A549 (cell line): ENCODE measurements around the gene TAF1. TPM values are rescaled to one million over a fixed set of nuclear protein-coding genes. Genes with fewer than 3 reads are reported as not detected.
"Not testable (repeated sequence)": the region's sequence is repeated elsewhere in the genome, so short reads cannot be mapped to it uniquely, and the experiment has no call there.

Experiments
- ATAC-seq, 2 experiments: fragments of 200-7000 bp in 1 of 2; fragments of >200 bp in 1 of 2; cut with Nextera tagmentation in 1 of 2; cut with Tn5 transposase in 1 of 2; 3 replicates each; pipeline versions ENCODE4 v1.8.0 to v1.9.1; 2018 to 2020; ENCODE audit warnings: mild to moderate bottlenecking in 1 of 2, moderate library complexity in 1 of 2
- CTCF ChIA-PET: fragments of 300-600 bp; sonication (Branson Sonifier 250); formaldehyde crosslinking; extraction: SDS; loops from one replicate; lab custom pipeline; 2021; ENCODE audit warnings: antibody characterized with exemption, inconsistent platforms; lab: Yijun Ruan, JAX
- POLR2A ChIA-PET: fragments of 350-600 bp; formaldehyde crosslinking; extraction: SDS; loops from one replicate; lab custom pipeline; 2021; ENCODE audit warnings: antibody characterized with exemption, inconsistent platforms; lab: Yijun Ruan, JAX
- DNase-seq, 2 experiments: peaks; one replicate each; pipeline versions ENCODE4 v3.0.0 to v3.0.0-alpha.2; 2011 to 2016; ENCODE audit warnings: low read depth in 1 of 2, low spot score in 1 of 2
- FAIRE-seq: peaks from 2 replicates; lab custom pipeline; 2011; peaks lifted over from hg19 to GRCh38; lab: Jason Lieb, UNC
- H3K27ac ChIP-seq, 2 experiments: fragments of >200 bp; sonication (Bioruptor Twin); formaldehyde crosslinking; 3 replicates each; pipeline ENCODE4 v1.5.1; 2016 to 2017
- H3K4me1 ChIP-seq: fragments of >200 bp; sonication (Bioruptor Twin); formaldehyde crosslinking; 3 replicates; pipeline ENCODE4 v1.6.1; 2016
- H3K4me2 ChIP-seq: fragments of >200 bp; sonication (Bioruptor Twin); formaldehyde crosslinking; 3 replicates; pipeline ENCODE4 v1.6.1; 2016
- H3K4me3 ChIP-seq: fragments of >200 bp; sonication (Bioruptor Twin); formaldehyde crosslinking; 3 replicates; pipeline ENCODE4 v1.5.1; 2016
- H3K9me3 ChIP-seq: fragments of >200 bp; sonication (Bioruptor Twin); formaldehyde crosslinking; 3 replicates; pipeline ENCODE4 v1.6.1; 2016
- BHLHE40 ChIP-seq: IDR thresholded peaks from 2 replicates; pipeline ENCODE4 v1.6.1; 2012; ENCODE audit warnings: low read depth, low read length, inconsistent platforms
- CHD2 ChIP-seq: fragments of 150-350 bp; IDR thresholded peaks from 2 replicates; pipeline ENCODE4 v1.6.1; 2014; ENCODE audit warnings: low read length; ENCODE audit not compliant: partially characterized antibody
- CHD4 ChIP-seq: fragments of 200-600 bp; sonication (generic); IDR thresholded peaks from 2 replicates; pipeline ENCODE4 v1.6.1; 2016; ENCODE audit warnings: antibody characterized with exemption, mild to moderate bottlenecking, borderline replicate concordance
- CTCF ChIP-seq: fragments of >200 bp; sonication (Bioruptor Twin); formaldehyde crosslinking; IDR thresholded peaks from 3 replicates; pipeline ENCODE4 v1.5.1; 2016
- EP300 ChIP-seq, 2 experiments: fragments of >200 bp; sonication (Bioruptor Twin); formaldehyde crosslinking; IDR thresholded peaks; 2 replicates in 1 of 2; 3 replicates in 1 of 2; pipeline ENCODE4 v1.6.1; 2016 to 2017
- ESRRA ChIP-seq: fragments of 150-350 bp; IDR thresholded peaks from 2 replicates; pipeline ENCODE4 v1.6.1; 2014; ENCODE audit warnings: mild to moderate bottlenecking, low read length, borderline replicate concordance
- FOXS1 ChIP-seq: fragments of 250-450 bp; sonication (Bioruptor Pico); IDR thresholded peaks from 2 replicates; pipeline ENCODE4 v1.5.0; 2020; ENCODE audit warnings: mild to moderate bottlenecking, moderate library complexity
- HDAC2 ChIP-seq: fragments of 200-600 bp; sonication (generic); IDR thresholded peaks from 2 replicates; pipeline ENCODE4 v1.6.1; 2016
- HOXA7 ChIP-seq: fragments of 250-450 bp; sonication (Bioruptor Pico); IDR thresholded peaks from 2 replicates; pipeline ENCODE4 v1.5.0; 2020; ENCODE audit warnings: mild to moderate bottlenecking, moderate library complexity
- HOXB13 ChIP-seq: fragments of 250-450 bp; sonication (Bioruptor Pico); IDR thresholded peaks from 2 replicates; pipeline ENCODE4 v1.5.0; 2020; ENCODE audit warnings: low read depth, mild to moderate bottlenecking, moderate library complexity
- HOXB5 ChIP-seq: fragments of 250-450 bp; sonication (Bioruptor Pico); IDR thresholded peaks from 2 replicates; pipeline ENCODE4 v1.5.0; 2020; ENCODE audit warnings: mild to moderate bottlenecking, moderate library complexity
- JUNB ChIP-seq: fragments of >200 bp; sonication (Bioruptor Twin); formaldehyde crosslinking; IDR thresholded peaks from 2 replicates; pipeline ENCODE4 v1.6.1; 2016
- KDM5A ChIP-seq: fragments of 200-600 bp; sonication (generic); IDR thresholded peaks from 2 replicates; pipeline ENCODE4 v1.6.1; 2016; ENCODE audit warnings: antibody characterized with exemption, mild to moderate bottlenecking
- MYC ChIP-seq: IDR thresholded peaks from 2 replicates; pipeline ENCODE4 v1.6.1; 2012; ENCODE audit warnings: mild to moderate bottlenecking, inconsistent platforms, low read length, improper control_type of control experiment, borderline replicate concordance
- NFE2L2 ChIP-seq: fragments of 150-350 bp; conservative IDR thresholded peaks from 2 replicates; pipeline ENCODE4 v1.6.1; 2014; ENCODE audit warnings: low read length
- NPAS2 ChIP-seq: fragments of 250-450 bp; sonication (Bioruptor Pico); IDR thresholded peaks from 2 replicates; pipeline ENCODE4 v1.8.0; 2022; ENCODE audit warnings: mild to moderate bottlenecking, moderate library complexity, borderline replicate concordance
- NR3C1 ChIP-seq: fragments of >200 bp; sonication (Bioruptor Twin); formaldehyde crosslinking; IDR thresholded peaks from 3 replicates; pipeline ENCODE4 v1.6.1; 2017
- POLR2A ChIP-seq: IDR thresholded peaks from 2 replicates; pipeline ENCODE4 v1.6.1; 2012; ENCODE audit warnings: mild to moderate bottlenecking, low read length
- RAD21 ChIP-seq, 2 experiments: fragments of >200 bp in 1 of 2; sonication (Bioruptor Twin) in 1 of 2; formaldehyde crosslinking in 1 of 2; IDR thresholded peaks in 1 of 2; conservative IDR thresholded peaks in 1 of 2; 2 replicates in 1 of 2; 3 replicates in 1 of 2; pipeline ENCODE4 v1.6.1; 2012 to 2018; ENCODE audit warnings: inconsistent platforms in 1 of 2
- RCOR1 ChIP-seq: fragments of 150-350 bp; IDR thresholded peaks from 2 replicates; pipeline ENCODE4 v1.6.1; 2014; ENCODE audit warnings: antibody characterized with exemption, low read length, low read depth
- REST ChIP-seq: fragments of 200-600 bp; sonication (generic); IDR thresholded peaks from 2 replicates; pipeline ENCODE4 v1.6.1; 2016; ENCODE audit warnings: antibody characterized with exemption, mild to moderate bottlenecking, moderate library complexity
- RFX5 ChIP-seq: fragments of 450-650 bp; IDR thresholded peaks from 2 replicates; pipeline ENCODE4 v1.7.1; 2014; ENCODE audit warnings: antibody characterized with exemption, mild to moderate bottlenecking, moderate library complexity
- SMC3 ChIP-seq: fragments of >200 bp; sonication (Bioruptor Twin); formaldehyde crosslinking; IDR thresholded peaks from 3 replicates; pipeline ENCODE4 v1.6.1; 2018; ENCODE audit warnings: inconsistent platforms
- SREBF2 ChIP-seq: fragments of 450-650 bp; IDR thresholded peaks from 2 replicates; pipeline ENCODE4 v1.6.1; 2014; ENCODE audit warnings: mild to moderate bottlenecking, moderate library complexity
- TFCP2L1 ChIP-seq: fragments of 250-450 bp; sonication (Bioruptor Pico); IDR thresholded peaks from 2 replicates; pipeline ENCODE4 v1.5.0; 2021; ENCODE audit warnings: mild to moderate bottlenecking
- TP53 ChIP-seq: fragments of 250-450 bp; sonication (Bioruptor Pico); IDR thresholded peaks from 2 replicates; pipeline ENCODE4 v1.5.0; 2021; ENCODE audit warnings: mild to moderate bottlenecking, moderate library complexity
- ZFP36 ChIP-seq: fragments of 450-650 bp; IDR thresholded peaks from 2 replicates; pipeline ENCODE4 v1.6.1; 2014; ENCODE audit warnings: borderline replicate concordance; ENCODE audit not compliant: partially characterized antibody
- ZSCAN20 ChIP-seq: fragments of 250-450 bp; sonication (Bioruptor Pico); IDR thresholded peaks from 2 replicates; pipeline ENCODE4 v1.8.0; 2022; ENCODE audit warnings: mild to moderate bottlenecking, moderate library complexity
- WGBS: methylation state at CpG from one replicate; pipeline ENCODE4 v1.1.6; 2017; ENCODE audit errors: missing lambda C conversion rate; 5-methylcytosine and 5-hydroxymethylcytosine counted together
- polyA plus RNA-seq, 4 experiments: library from polyadenylated mRNA; depleted of rRNA in 3 of 4; stranded (reverse); fragments of >200 nt; fragmentation: RNase III in 1 of 4; extraction: RNeasy Plus Mini Kit Qiagen cat#74134 plus additional on column Dnase treatment in 1 of 4; gene quantifications; 2 replicates in 3 of 4; 3 replicates in 1 of 4; pipeline ENCODE4 v1.2.3, GENCODE V29; 2011 to 2017
- TF ChIP-seq, protein P1 (sequence below): fragments of >200 bp; sonication (Bioruptor Twin); formaldehyde crosslinking; IDR thresholded peaks from 2 replicates; pipeline ENCODE4 v1.6.1; 2016
- TF ChIP-seq, protein P2 (sequence below): fragments of 250-450 bp; sonication (Bioruptor Pico); IDR thresholded peaks from 2 replicates; pipeline ENCODE4 v1.5.0; 2021; ENCODE audit warnings: mild to moderate bottlenecking, moderate library complexity, borderline replicate concordance

TAF1 gene
- polyA plus RNA-seq, 2 of the 4 experiments (the other 2 are of a cell fraction): 21.1 to 31.3 TPM

DNA sequence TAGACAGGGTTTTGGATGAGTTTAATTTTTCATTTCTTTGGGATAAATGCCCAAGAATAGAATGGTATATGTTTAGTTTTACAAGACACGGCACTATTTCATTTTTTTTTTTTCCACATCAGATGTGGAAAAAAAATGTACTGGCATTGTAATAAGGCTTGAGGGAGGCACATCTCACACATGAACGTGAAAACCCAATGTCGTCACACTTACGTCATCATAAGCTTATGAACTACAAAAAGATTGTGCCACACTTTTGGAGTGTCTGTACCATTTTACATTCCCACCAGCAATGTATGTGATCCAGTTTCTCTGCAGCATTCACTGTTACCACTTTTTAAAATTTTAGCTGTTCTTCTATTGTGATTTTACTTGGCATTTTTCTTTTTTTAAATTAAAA is 74.2 kb downstream of the TAF1 start:
- Histone ChIP-seq H3K27ac (no peak overlapping the region), H3K4me3 (no peak overlapping the region), H3K9me3 (no peaks in the 10 kb centered on the region), H3K4me2 (no peak overlapping the region), H3K4me1 (no peaks in the 10 kb centered on the region)
- ATAC-seq: no peak
- 94% methylated on average over 4 of the region's 4 CpGs for WGBS
- no peak for FAIRE-seq
- POLR2A ChIA-PET: no interaction called here
- no peak for DNase-seq
- CTCF ChIA-PET: no interaction called here
- TF ChIP-seq REST (no peak), NFE2L2 (no peak), POLR2A (no peak), SREBF2 (no peak), NR3C1 (no peak), HOXA7 (CRISPR knock-in tag) (no peak), EP300 (IDR thresholded peaks at IDR 0.05) (no peak), KDM5A (no peak), TFCP2L1 (CRISPR knock-in tag) (no peak), NPAS2 (no peak), SMC3 (no peak), RCOR1 (no peak), ZSCAN20 (no peak), BHLHE40 (no peak), ZFP36 (no peak), RFX5 (no peak), JUNB (no peak)
- TF ChIP-seq, protein P1, sequence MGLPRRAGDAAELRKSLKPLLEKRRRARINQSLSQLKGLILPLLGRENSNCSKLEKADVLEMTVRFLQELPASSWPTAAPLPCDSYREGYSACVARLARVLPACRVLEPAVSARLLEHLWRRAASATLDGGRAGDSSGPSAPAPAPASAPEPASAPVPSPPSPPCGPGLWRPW: no peak
- TF ChIP-seq, protein P2, sequence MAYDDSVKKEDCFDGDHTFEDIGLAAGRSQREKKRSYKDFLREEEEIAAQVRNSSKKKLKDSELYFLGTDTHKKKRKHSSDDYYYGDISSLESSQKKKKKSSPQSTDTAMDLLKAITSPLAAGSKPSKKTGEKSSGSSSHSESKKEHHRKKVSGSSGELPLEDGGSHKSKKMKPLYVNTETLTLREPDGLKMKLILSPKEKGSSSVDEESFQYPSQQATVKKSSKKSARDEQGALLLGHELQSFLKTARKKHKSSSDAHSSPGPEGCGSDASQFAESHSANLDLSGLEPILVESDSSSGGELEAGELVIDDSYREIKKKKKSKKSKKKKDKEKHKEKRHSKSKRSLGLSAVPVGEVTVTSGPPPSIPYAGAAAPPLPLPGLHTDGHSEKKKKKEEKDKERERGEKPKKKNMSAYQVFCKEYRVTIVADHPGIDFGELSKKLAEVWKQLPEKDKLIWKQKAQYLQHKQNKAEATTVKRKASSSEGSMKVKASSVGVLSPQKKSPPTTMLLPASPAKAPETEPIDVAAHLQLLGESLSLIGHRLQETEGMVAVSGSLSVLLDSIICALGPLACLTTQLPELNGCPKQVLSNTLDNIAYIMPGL: no peak

GRCh38 chrX:71441809-71442208 is 75.7 kb downstream of the TAF1 start:
- H3K9me3 ChIP-seq, DNase-seq, POLR2A ChIA-PET, CTCF ChIA-PET, FAIRE-seq, ATAC-seq, H3K4me2 ChIP-seq, H3K4me1 ChIP-seq, H3K4me3 ChIP-seq, H3K27ac ChIP-seq: not testable (repeated sequence)
- WGBS: 93% methylated on average over 2 of the region's 2 CpGs

DNA sequence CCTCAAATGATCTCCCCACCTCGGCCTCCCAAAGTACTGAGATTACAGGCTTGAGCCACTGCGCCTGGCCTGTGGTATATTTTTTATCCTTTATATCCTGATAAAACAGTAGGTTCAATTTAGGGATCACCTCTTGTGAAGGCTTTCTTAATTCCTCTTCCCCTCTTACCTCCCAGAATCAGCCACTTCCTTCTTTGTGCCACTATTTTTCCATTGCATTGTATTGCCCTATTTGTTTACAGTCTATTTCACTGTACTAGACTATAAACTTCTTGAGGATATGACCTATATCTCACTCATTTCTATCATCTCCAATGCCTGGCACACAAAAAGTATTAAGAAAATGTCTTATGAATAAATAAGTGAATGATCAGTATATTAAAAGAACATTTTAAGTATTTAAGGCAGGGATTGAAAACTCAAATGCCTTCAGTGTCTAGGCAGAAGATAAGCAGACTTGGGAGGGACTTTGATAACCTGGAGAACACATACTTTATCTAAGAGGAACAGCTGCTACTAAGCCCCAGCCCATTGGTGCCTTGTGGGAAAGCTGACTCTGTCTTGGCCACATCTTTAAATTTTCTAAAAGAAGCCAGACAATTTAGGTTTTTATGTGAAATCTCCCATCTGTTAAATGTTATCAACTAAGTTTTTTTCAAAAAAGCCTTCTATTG is 84.4 kb downstream of the TAF1 start:
- ATAC-seq: no peak
- Histone ChIP-seq H3K27ac (no peak overlapping the region), H3K4me2 (no peak overlapping the region), H3K4me3 (no peak overlapping the region), H3K4me1 (no peaks in the 10 kb centered on the region), H3K9me3 (no peaks in the 10 kb centered on the region)
- 98% methylated on average over 2 of the region's 2 CpGs for WGBS
- ChIA-PET CTCF (no interaction called here), POLR2A (interaction anchor here (0.6 kb wide), 1 partner anchor 84 kb away, joined by 4 read pairs; the partner anchor contains the start of gene TAF1)
- peak; percentile 51 for FAIRE-seq
- no peak for DNase-seq
- TF ChIP-seq HOXB13 (CRISPR knock-in tag) (no peak), ESRRA (no peak), MYC (no peak), EP300 (IDR thresholded peaks at IDR 0.05) (no peak), CTCF (no peak), RAD21 (conservative IDR thresholded peaks at IDR 0.05 in 1 of 2, IDR thresholded peaks at IDR 0.05 in 1 of 2) (no peak), BHLHE40 (no peak), CHD2 (no peak), HOXB5 (CRISPR knock-in tag) (no peak), HOXA7 (CRISPR knock-in tag) (no peak), FOXS1 (CRISPR knock-in tag) (no peak), TP53 (CRISPR knock-in tag) (no peak), ZFP36 (no peak), HDAC2 (no peak), CHD4 (no peak), RCOR1 (no peak)
